Fibroblast of skin of left biceps (primary cell): ENCODE measurements around the gene GFRA3.

Experiments used
- DNase-seq, 2 experiments: peaks; one replicate each; pipeline ENCODE4 v3.0.0-alpha.2; 2013; ENCODE audit warnings: low read depth in 2 of 2

Gene GFRA3

DNA sequence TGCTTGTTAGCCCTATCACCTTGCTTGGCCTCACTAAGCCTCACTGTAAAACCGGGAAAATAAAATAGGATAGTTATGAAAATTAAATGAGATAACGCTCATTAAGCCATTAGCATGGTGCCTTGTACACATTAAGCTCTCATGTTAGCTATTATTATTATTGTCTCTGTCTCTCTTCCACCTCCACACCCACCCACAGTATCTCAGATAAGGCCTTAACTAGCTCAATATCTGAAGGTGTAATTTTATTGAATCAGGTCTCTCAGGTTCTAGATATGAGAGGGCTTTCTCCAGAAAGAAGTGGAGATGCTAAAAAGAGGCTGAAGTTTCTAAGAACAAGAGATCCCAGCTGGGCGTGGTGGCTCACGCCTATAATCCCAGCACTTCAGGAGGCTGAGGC is 27.6 kb downstream of the GFRA3 start:
- no peak for DNase-seq

- DNase-seq, result no peak
Observed at GRCh38 chr5:138246334-138246733, 28.1 kb downstream of the GFRA3 start.

DNA sequence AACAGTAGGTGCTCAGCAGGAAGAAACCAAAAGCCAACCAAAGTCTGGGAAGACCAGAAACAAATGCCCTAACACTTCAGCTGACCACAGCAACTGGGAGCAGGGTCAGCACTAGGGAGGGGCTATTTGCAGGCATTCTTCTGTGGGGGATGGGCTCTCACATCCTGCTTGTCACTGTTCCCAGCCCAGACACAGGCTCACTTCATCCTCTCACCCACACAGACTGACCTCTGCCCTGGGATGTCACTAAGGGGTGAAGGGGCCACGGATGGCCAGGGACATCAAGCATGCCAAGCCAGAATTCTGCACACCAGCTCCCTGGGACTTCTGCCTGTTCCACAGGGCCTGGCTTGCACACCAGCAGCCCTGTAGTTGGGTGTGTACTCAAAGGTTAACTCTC is 28.7 kb downstream of the GFRA3 start:
- DNase-seq, result no peak

DNA sequence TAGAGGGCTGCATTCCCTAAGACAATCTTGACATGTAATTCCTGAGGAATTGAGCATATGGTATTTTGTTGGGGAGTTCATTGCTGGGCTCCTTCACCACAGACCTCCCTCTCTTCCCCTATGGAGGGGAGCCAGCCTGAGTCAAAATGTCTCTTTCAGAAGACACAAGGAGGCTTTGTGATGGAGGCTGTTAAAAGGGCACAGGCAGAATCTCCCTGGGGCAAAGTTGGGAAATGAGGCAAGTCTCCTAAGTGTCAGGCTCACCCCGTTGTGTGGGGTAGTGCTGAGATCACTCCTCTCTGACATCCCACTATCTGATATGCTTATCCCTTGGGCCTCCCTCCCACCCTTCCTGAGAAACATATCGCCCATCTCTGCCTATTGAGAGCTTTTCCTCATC is 30.6 kb downstream of the GFRA3 start:
- DNase-seq, result no peak

- DNase-seq, result no peak
Observed at GRCh38 chr5:138241688-138242571, 32.5 kb downstream of the GFRA3 start.

GRCh38 chr5:138240650-138241385 is 33.6 kb downstream of the GFRA3 start:
- no peak for DNase-seq

DNA sequence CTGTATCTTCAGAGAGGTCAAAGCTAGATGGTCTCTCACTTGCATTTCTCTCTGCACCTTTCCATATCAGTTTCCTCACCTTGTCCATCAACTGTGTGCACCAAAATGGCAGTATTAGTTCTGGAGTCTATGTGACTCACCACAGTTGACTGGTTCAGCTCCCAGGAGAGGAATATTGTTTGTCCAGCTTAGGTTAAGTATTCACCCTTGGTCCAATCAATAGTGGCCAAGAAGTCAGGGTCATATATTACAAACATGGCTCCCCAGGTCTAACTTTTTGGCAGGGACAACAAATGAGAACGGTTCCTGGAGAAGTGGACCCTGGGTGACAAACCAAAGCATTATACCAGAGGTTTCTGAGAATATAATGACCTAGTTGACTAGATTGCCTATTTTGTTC is 36.4 kb downstream of the GFRA3 start:
- no peak for DNase-seq

DNA sequence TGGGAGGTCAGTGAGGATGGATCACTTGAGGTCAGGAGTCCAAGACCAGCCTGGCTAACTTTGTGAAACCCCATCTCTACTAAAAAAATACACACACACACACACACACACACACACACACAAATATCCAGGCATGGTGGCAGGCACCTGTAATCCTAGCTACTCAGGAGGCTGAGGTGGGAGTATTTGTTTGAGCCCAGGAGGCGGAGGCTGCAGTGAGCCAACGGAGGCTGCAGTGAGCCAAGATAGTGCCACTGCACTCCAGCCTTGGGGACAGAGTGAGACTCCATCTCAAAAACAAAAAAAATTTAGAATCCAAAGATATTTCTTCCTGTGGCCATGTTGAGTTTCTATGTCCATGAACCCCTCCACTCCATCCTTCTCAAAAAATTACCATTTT is 39.8 kb downstream of the GFRA3 start:
- DNase-seq, result no peak

DNA sequence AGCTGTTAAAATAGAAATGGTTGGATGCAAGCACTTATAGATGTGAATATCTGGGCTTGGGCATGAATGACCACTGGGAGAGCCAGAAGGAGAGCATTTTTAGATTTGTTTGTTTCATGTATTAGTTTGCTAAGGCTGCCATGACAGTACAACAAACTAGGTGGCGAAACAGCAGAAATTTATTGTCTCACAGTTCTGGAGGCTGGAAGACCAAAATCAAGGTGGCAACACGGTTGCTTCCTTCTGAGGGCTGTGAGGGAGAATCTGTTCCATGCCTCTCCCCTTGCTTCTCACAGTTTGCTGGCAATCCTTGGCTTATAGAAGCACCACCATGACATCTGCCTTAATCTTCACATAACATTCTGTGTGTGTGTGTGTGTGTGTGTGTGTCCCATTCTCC is 41.1 kb downstream of the GFRA3 start:
- DNase-seq, result no peak

GRCh38 chr5:138230981-138231589 is 43.3 kb downstream of the GFRA3 start:
- no peak for DNase-seq

- DNase-seq, result no peak
Observed at GRCh38 chr5:138230261-138230660, 44.2 kb downstream of the GFRA3 start.

GRCh38 chr5:138229387-138229786 is 45.0 kb downstream of the GFRA3 start:
- DNase-seq, result no peak

- no peak for DNase-seq
Observed at GRCh38 chr5:138226910-138227309, 47.5 kb downstream of the GFRA3 start.

DNA sequence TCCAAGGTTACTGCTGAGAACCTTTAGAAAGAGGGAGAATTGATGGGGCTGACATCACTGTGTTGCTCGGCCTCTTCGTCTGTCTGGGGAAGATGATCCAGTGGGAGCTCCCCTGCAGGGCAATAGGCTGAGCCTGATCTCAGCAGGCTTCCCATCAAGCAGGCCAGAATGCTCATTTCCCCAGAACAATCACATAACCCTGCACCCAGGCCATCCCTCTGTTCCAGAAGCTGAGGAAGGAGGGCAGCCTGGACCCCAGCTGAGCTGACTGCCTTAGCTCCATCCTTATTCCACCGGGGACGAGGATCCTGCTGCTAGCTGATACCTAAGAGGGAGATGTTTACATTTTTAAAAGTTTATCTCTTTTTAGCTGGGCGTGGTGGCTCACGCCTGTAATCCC is 49.7 kb downstream of the GFRA3 start:
- no peak for DNase-seq

- no peak for DNase-seq
Observed at GRCh38 chr5:138223532-138223931, 50.9 kb downstream of the GFRA3 start.

DNA sequence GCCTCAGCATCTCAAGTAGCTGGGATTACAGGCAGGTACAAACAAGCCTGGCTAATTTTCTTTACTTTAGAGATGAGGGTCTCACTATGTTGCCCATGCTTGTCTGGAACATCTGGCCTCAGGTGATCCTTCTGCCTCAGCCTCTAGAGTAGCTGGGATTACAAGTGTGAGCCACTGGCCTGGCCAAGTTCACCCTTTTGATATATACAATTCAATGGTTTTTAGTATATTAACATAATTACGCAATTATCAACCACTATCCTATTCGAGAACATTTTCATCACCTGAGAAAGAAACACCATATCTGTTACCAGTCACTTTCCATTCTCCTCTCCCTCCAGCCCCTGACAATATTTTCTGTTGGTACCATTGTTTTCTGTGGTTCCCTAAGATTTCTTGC is 57.6 kb downstream of the GFRA3 start:
- no peak for DNase-seq

DNA sequence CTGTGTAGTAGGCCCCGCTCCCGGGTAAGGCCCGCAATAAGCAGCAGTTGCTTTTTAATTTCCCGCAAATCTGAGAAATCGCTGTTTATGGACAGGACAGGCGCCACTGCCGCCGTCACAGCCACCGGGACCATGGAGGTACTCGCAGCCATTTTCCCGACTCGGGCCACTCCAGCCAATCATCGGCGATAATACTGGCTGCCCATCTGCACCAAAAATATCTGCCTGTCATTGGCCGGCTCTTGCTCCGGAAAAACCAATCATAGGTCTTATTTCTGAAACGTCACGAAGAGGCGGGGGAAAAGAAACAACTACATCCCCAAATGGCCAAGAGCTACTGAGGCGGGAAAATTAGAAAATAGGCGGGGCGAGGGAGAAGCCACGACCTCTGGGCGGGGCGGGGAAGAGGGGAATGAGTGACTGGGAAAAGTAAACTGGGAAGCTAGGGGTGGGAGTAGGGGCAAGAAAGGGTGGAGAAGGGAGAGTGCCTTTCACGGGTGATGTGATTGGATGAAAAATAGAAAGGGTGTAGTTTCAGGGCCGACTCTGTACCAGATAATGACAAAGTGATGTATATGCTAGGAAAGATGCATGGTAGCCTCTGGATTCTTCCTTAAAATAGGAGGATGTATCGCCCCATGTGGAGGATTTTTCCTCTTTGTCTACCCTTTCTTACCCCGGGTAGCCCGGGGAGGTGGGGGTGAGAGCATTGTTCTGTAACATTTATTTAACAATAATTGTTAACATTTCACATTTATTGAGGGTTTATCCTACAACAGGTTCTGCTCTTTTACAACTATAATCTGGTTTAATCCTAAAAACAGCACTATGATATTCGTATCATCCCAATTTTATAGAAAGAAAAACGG is 61.0 kb downstream of the GFRA3 start, which contains the start of gene CDC23:
Gene CDC23, minus strand, starts transcription at position 163 of the 869 bp plus-strand sequence. Its CDS starts 11 bp downstream, at position 152.
- DNase-seq, result peak; percentile 94 to 95

DNA sequence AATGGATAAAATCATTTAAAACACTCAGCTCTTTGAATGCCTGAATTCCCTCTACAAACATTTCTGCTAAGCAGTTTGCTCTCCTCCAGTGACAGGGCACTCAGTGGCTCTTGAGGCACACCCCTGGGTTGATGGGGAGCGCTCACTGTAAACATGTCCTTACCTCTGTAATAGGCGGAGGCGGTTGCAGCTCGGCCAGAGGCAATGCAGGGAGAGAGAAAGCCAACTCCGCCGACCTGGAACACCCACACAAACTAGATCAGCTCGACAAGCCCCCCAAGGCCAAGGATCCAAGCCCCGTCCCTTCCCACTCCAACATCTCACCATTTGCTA is 61.6 kb downstream of the GFRA3 start:
- DNase-seq, result no peak

DNA sequence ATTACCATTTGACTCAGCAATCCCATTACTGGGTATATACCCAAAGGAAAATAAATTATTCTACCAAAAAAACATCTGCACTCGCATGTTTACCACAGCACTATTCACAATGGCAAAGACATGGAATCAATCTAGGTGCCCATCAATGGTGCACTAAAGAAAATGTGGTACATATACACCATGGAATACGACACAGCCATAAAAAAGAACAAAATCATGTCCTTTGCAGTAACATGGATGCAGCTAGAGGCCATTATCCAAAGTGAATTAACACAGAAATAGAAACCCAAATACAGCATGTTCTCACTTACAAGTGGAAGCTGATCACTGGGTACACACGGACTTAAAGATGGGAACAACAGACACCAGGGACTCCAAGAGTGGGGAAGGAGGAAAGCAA is 63.4 kb downstream of the GFRA3 start:
- DNase-seq, result no peak
